Measurements from ENCODE around the gene NCAPD2.
"Not testable (repeated sequence)": the region's sequence is repeated elsewhere in the genome, so short reads cannot be mapped to it uniquely, and the experiment has no call there.

The NCAPD2 gene

GRCh38 chr12:6497291-6497690, 3.4 kb downstream of the NCAPD2 start:
- not testable (repeated sequence) for DNase-seq (ENCODE audit: low spot score)

DNA sequence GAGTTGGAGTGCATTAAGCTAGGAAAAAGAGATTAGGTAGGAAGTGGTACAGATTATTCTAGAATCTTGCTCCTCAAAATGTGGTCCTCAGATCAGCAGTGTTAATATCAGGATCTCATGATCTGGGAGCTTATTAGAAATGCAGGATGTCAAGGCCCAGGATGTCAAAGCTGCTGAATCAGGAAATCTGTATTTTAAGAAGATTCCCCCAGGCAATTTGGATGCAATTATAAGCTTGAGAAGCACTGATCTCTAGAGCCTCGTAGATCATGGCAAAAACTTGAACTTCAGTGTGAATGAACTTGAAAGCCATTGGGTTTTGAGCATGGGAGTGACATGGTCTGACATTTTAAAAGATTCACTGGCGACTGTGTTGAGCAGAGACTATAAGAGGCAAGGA, 6.6 kb downstream of the NCAPD2 start:
- no peak for DNase-seq (ENCODE audit: low spot score)

DNA sequence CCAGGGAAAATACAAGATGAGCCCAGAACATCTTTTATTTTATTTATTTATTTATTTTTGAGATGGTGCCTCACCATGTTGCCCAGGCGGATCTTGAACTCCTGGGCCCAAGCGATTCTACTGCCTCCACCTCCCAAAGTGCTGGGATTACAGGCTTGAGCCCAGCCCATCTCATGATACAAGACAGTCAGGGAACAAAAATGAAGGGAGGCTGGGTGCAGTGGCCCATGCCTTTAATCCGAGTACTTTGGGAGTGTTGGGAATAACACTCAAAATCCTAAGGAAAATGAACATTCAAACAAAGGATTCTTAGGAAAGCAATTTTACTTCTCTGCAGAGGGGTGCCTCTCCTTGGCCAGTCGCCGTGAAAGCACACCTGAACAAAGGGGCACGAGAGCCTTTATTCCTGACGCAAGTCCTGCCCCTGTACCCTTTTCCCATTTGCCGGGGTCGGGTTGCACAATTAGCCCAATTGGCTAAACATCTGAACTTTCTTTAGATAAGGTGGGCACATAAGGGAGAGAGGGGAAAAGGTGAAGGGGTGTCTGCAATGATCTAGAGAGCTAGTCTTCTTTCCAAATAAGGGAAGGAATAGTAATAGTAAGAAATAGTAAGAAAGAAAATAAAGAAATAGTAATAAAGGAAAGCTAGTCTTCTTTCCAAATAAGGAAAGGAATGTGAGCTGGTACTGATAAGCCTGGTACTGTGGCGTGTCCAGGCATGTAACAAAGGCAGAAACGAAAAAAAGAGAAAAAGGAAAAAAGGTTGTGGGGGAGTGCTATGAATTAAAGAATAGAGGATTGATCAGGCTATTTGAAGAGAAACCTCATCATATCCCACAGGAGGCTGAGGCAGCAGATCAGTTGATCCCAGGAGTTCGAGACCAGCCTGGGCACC, 13.4 kb downstream of the NCAPD2 start:
- DNase-seq (ENCODE audit: low spot score) = peak; percentile 23

DNA sequence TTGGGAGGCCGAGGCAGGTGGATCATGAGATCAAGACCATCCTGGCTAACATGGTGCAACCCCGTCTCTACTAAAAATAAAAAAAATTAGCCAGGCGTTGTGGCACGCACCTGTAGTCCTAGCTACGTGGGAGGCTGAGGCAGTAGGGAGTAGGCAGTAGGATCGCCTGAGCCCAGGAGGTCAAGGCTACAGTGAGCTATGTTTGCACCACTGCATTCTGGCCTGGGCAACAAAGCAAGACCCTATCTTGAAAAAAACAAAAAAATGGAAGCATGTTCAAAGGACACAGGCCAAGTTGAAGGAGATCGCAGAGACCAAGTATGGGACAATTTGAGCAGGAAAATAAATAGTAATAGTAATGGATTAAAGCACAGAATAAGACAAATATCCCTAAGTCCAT, 14.2 kb downstream of the NCAPD2 start:
- DNase-seq (ENCODE audit: low spot score) = no peak

DNA sequence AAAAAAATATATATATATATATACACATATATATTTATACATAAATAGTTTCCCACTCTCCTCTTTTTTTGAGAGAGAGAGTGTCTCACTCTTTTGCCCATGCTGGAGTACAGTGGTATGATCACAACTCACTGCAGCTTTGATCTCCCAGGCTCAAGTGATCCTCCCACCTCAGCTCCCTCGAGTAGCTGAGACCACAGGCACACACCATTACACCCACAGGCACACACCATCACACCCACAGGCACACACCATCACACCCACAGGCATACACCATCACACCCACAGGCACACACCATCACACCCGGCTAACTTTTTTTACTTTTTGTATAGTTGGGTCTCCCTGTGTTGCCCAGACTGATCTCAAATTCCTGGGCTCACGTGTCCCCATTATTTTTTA, 26.3 kb downstream of the NCAPD2 start:
- DNase-seq (ENCODE audit: low spot score) = no peak

DNA sequence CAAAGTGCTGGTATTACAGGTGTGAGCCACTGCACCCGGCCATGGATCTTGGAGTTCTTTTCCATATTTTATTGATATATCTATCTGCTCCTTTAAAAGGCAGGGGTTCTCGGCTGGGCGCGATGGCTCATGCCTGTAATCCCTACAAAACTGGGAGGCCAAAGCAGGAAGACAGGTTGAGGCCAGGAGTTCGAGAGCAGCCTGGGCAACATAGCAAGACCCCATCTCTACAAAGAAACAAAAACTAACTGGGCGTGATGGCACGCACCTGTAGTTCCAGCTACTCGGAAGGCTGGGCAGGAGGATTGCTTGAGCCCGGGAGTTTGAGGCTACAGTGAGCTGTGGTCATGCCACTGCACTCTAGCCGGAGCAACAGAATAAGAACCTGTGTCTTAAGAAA, 28.3 kb downstream of the NCAPD2 start:
- DNase-seq (ENCODE audit: low spot score) = no peak

- no peak for DNase-seq (ENCODE audit: low spot score)
These were observed 29.8 kb downstream of the NCAPD2 start for GRCh38 chr12:6523708-6524107.

GRCh38 chr12:6524648-6525047, 30.7 kb downstream of the NCAPD2 start:
- DNase-seq (ENCODE audit: low spot score) = no peak

DNA sequence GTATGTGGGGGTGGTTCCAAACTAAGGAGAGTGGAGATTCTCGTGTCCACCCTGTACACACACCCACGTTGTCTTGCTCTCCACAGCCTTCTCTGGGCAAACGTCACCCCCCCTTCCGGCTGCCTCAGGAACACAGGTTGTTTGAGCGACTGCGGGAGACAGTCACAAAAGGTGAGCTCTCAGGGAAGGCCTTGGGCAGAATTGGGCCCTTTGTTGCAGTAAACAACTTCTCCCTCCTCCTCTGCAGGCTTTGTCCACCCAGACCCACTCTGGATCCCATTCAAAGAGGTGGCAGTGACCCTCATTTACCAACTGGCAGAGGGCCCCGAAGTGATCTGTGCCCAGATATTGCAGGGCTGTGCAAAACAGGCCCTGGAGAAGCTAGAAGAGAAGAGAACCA, 32.3 kb downstream of the NCAPD2 start:
- no peak for DNase-seq (ENCODE audit: low spot score)

DNA sequence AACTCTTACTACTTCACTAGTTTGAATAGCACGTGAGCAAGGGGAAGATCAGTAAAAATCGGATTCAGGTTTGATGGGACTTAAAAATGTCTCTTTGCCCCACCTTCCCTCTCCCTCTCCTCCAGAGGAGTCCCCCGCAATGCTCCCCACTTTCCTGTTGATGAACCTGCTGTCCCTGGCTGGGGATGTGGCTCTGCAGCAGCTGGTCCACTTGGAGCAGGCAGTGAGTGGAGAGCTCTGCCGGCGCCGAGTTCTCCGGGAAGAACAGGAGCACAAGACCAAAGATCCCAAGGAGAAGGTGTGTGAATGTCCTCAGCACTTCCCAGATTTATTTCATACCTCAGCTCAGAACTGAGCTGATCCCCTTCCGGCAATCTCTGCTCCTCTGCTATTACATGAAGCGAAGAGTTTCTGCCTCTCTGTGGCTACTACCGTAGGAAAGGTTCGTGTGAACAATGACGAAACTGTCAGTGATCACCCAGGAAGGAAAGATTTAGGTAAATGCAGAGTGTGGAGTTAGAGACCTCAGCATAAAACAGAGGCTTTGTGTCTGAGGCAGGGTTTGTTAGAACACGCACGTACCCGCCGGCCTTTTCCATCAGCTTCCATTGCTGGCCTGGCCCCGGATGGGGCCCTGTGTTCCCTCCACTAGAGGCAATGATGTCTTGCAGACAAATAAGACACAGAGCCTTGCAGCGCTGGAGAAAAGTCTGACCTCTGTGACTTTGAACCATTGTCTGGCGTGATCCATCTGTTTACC, 33.0 kb downstream of the NCAPD2 start:
- DNase-seq (ENCODE audit: low spot score) = no peak

DNA sequence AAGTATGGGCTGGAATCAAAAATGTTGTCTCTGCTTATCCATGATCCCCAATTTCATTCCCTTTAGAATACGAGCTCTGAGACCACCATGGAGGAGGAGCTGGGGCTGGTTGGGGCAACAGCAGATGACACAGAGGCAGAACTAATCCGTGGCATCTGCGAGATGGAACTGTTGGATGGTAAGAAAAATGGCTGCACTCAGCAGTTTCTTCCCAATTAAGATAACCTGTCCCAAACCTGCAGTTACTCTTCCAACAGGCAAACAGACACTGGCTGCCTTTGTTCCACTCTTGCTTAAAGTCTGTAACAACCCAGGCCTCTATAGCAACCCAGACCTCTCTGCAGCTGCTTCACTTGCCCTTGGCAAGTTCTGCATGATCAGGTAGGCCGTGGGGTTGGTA, 33.8 kb downstream of the NCAPD2 start:
- DNase-seq (ENCODE audit: low spot score) = no peak

GRCh38 chr12:6528539-6529235, 34.8 kb downstream of the NCAPD2 start:
- no peak for DNase-seq (ENCODE audit: low spot score)

GRCh38 chr12:6529291-6529737, 35.4 kb downstream of the NCAPD2 start:
- DNase-seq (ENCODE audit: low spot score) = no peak

- no peak for DNase-seq (ENCODE audit: low spot score)
These were observed 36.8 kb downstream of the NCAPD2 start for GRCh38 chr12:6530576-6531260.

GRCh38 chr12:6532051-6532926, 38.4 kb downstream of the NCAPD2 start:
- peak; percentile 62 for DNase-seq (ENCODE audit: low spot score)

- DNase-seq (ENCODE audit: low spot score) = peak; percentile 71
These were observed 39.2 kb downstream of the NCAPD2 start for GRCh38 chr12:6532927-6533652.

- DNase-seq (ENCODE audit: low spot score) = no peak
These were observed 39.7 kb downstream of the NCAPD2 start for GRCh38 chr12:6533653-6533922.

- peak; percentile 93 for DNase-seq (ENCODE audit: low spot score)
These were observed 40.2 kb downstream of the NCAPD2 start, which contains the start of gene GAPDH for GRCh38 chr12:6533923-6534694. GAPDH (plus strand) TSS chr12:6534517; CDS start chr12:6534833, 316 bp downstream.

DNA sequence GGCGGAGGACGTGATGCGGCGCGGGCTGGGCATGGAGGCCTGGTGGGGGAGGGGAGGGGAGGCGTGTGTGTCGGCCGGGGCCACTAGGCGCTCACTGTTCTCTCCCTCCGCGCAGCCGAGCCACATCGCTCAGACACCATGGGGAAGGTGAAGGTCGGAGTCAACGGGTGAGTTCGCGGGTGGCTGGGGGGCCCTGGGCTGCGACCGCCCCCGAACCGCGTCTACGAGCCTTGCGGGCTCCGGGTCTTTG, 40.7 kb downstream of the NCAPD2 start:
- no peak for DNase-seq (ENCODE audit: low spot score)

Measured in iPS-NIHi11 (cell line).